HG03095 (cell line): ENCODE measurements around the gene PPP6R2.

ENCODE experiments used
- ATAC-seq: cut with Tn5 transposase; IDR thresholded peaks from one replicate; pipeline ENCODE4 v1.9.1; 2021; ENCODE audit warnings: moderate library complexity; ENCODE audit not compliant: unreplicated experiment

PPP6R2 gene

DNA sequence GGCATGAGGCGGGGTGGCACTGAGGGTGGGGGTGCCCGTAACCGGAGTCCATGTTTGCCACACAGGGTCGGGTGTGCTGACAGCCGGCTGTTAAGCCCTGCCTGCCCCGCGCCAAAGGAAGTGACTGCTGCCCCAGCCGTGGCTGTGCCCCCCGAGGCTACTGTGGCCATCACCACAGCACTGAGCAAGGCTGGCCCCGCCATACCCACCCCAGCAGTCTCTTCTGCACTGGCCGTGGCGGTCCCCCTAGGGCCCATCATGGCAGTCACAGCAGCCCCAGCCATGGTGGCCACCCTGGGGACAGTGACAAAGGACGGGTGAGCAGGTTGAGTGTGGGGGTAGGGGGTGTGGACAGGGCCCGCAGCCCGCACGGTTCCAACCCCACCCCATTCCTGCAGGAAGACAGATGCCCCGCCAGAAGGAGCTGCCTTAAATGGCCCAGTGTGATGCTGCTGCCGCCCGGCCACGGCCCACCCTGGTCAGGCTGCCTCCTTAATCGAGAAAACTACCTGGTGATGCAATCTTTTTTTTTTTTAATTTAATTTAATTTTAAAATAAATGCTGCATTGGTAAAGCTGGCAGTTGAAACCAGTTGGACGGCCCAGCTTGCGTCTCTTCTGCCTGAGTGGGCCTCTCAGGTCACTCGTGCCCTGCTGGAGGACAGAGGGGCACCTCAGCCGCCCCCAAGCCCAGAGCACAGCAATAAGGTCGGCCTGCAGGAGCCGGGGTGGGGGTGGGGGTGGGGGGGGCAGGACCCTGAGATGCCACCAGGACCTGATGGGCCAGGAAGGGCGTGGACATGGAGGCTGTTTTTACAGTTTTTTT is 100.9 kb downstream of the PPP6R2 start:
- ATAC-seq = no peak

DNA sequence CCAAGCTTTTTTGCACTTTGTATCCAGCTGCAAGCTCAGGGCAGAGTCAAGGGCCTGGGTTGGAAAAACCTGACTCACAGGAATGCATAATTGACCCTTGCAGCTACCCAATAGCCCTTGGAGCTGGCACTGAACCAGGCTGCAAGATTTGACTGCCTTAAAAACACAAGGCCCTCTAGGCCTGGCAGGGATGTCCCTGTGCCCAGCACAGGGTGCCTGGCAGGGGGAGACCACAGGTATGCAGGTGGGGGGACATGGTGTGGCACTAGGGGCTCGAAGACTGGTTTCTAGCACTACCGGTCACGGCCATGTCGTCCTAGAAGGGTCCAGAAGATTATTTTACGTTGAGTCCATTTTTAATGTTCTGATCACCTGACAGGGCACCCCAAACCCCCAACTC is 101.5 kb downstream of the PPP6R2 start:
- no peak for ATAC-seq

GRCh38 chr22:50445071-50445879 is 102.1 kb downstream of the PPP6R2 start:
- no peak for ATAC-seq

- ATAC-seq = no peak
These were observed 103.0 kb downstream of the PPP6R2 start for GRCh38 chr22:50445880-50446707.

- ATAC-seq = no peak
These were observed 103.8 kb downstream of the PPP6R2 start for GRCh38 chr22:50446708-50447575.

DNA sequence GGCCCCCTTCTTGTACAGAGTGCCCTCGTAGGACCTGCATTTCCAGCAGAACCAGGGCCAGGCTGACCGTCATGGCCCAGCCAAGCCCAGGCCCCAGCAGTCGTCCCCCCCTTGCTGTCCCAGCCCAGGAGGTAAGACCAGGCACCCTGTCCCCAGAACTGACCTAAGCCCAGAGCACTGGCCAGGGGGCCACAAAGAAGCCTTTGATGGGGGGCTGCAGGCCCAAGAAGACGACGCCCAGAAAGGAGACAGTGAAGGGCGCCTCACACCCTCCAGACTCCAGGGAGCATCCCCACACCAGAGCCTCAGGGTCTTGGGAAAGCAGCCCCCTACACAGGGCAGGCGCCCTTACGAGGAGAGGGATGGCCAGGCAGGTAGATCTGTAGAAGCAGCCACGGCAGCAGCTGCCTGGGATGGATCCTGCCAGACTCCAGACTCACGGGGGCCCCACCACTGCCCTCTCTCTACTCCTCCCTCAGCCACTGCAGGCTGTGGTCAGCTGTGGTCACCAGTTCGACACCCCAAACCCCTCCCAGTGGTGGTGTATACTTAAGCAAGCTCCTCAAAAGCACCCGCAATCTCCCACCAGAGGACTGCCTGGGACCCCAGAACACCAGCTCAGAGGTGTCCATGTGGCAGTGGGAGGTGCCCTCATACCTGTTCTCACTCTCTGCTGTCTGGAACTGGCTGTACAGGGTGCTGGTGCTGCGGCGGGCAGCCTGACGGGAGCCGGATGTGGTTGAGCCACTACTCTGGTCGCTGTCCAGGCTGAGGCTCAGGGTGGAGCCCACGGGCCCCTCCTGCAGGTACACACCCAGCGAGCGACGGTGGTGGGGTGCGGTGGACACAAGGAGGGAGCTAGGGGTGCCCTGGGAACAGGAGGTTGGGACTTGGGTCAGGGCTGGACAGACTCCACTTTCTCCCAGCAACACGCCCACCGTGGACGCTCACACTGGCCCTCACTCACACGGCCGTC is 104.7 kb downstream of the PPP6R2 start:
- ATAC-seq = no peak

DNA sequence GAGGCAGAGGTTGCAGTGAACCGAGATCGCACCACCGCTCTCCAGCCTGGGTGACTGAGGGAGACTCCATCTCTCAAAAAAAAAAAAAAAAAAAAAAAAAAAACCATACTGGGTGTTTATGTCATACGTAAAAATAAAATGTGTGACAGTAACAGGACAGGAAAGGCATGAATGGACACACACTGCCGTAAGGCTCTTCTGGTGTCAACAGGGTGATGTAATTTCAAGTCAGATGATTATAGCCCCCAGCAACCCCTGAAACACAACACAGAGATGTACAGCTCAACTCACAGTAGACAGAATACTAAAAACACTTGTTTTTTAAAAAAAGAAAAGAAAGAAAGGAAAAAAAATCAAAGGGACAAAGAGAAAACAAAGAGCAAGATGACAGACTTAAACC is 109.5 kb downstream of the PPP6R2 start:
- ATAC-seq = no peak

GRCh38 chr22:50454556-50455075 is 111.5 kb downstream of the PPP6R2 start:
- no peak for ATAC-seq

GRCh38 chr22:50455201-50455600 is 112.1 kb downstream of the PPP6R2 start:
- ATAC-seq = no peak

GRCh38 chr22:50456026-50456425 is 112.9 kb downstream of the PPP6R2 start:
- ATAC-seq = no peak

- ATAC-seq = no peak
These were observed 113.5 kb downstream of the PPP6R2 start for GRCh38 chr22:50456466-50457234.

DNA sequence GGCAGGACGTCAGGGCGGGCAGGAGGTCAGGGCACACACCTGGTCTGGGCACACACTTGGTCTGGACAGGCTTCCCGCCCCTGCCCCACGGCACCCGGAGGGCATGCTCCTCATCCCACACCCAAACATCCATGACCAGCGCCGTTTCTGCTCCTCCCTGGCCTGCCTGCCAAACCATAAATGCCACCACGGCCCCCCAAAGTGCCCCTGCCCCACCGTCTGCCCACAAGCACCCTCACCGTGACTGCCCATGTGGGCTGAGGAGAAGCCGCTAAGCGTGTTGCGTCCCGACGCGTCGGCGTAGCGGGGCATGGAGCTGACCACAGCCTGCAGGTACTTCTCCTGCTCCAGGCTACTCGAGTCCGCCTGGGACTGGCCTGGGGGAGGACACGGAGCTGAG is 115.9 kb downstream of the PPP6R2 start:
- no peak for ATAC-seq

GRCh38 chr22:50459496-50460140 is 116.5 kb downstream of the PPP6R2 start:
- no peak for ATAC-seq

DNA sequence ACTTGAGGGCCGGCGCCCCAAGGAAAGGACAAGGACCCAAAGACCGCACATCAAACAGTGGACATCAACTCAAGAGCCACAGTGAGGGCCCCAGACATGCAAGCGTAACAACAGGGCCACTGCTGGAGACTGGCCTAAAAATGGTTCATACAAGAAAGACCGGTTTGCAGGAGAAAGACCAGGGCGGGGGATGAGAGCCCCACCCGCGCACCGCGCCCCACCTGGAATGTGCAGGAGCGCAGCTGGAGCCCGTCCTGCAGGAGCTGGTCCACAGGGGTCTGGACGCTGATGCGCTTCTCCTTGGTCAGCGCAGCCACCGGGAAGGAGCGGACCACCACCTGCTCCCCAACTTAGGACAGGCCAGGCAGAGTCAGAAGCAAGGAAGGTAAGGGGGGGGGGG is 117.8 kb downstream of the PPP6R2 start:
- ATAC-seq = no peak

GRCh38 chr22:50461536-50461935 is 118.4 kb downstream of the PPP6R2 start:
- no peak for ATAC-seq

DNA sequence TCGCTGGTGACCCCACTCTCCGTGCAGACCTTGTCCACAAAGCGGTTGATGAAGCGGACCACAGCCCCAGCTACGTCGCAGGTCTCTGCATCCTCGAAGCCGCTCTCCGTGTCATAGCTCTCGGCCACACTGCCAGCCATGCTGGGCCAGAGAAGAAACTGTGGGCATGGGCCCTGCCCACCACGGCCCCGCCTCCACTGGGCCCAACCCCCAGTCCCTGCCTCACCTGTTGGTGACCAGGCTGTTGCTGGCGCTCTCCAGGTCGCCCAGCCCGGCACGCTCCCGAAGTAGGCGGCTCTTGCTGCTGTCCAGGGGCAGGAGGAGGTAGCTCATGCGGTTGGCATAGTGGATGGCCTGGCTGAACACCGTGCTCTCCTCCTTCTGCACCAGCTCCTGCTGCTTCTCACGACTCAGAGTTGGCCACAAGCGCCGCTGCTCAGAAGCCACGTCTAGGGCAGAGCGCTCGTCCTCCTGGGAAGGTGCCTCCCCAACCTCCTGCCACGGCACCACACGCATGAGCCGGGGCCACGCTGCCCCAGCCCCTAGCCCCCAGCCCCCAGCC is 118.9 kb downstream of the PPP6R2 start:
- no peak for ATAC-seq

- ATAC-seq = no peak
These were observed 120.2 kb downstream of the PPP6R2 start for GRCh38 chr22:50463188-50463900.
